ENCODE data around the gene ALKBH5.
A peak's percentile ranks its signal among the peaks of the same experiment; 100 is the strongest.

ALKBH5 gene

GRCh38 chr17:18224053-18224386 lies 40.4 kb downstream of the ALKBH5 start:
- no peak for DNase-seq

- no peak for DNase-seq
Observed at GRCh38 chr17:18224387-18225120, 40.9 kb downstream of the ALKBH5 start.

GRCh38 chr17:18225121-18225641 lies 41.6 kb downstream of the ALKBH5 start, which contains the start of gene LLGL1:
Gene LLGL1, plus strand, starts transcription at chr17:18225635. Its CDS starts 48 bp downstream, at chr17:18225683.
- DNase-seq = peak; percentile 48 to 97 (median 86)

GRCh38 chr17:18225642-18226283 lies 42.1 kb downstream of the ALKBH5 start:
- peak in 6 of 14 donors; percentile 38 to 75 (median 64) for DNase-seq

GRCh38 chr17:18226284-18226945 lies 42.8 kb downstream of the ALKBH5 start:
- DNase-seq = no peak

GRCh38 chr17:18227635-18228034 lies 44.0 kb downstream of the ALKBH5 start:
- DNase-seq = no peak

- DNase-seq = peak in 2 of 14 donors; percentile 14 to 41
Observed at GRCh38 chr17:18228176-18228682, 44.6 kb downstream of the ALKBH5 start.

- DNase-seq = no peak
Observed at GRCh38 chr17:18229254-18229653, 45.6 kb downstream of the ALKBH5 start.

GRCh38 chr17:18229771-18230170 lies 46.1 kb downstream of the ALKBH5 start:
- DNase-seq = no peak

GRCh38 chr17:18230288-18231141 lies 46.9 kb downstream of the ALKBH5 start:
- peak in 13 of 14 donors; percentile 16 to 87 (median 70) for DNase-seq

GRCh38 chr17:18231164-18231563 lies 47.5 kb downstream of the ALKBH5 start:
- peak in 6 of 14 donors; percentile 40 to 63 (median 52) for DNase-seq

GRCh38 chr17:18233803-18234518 lies 50.3 kb downstream of the ALKBH5 start:
- no peak for DNase-seq

GRCh38 chr17:18234853-18235380 lies 51.3 kb downstream of the ALKBH5 start:
- DNase-seq = no peak

- DNase-seq = peak in 1 of 14 donors; percentile 39
Observed at GRCh38 chr17:18235743-18236256, 52.2 kb downstream of the ALKBH5 start.

- no peak for DNase-seq
Observed at GRCh38 chr17:18236494-18236893, 52.9 kb downstream of the ALKBH5 start.

GRCh38 chr17:18237461-18237860 lies 53.8 kb downstream of the ALKBH5 start:
- DNase-seq = no peak

- no peak for DNase-seq
Observed at GRCh38 chr17:18238299-18238698, 54.7 kb downstream of the ALKBH5 start.

- DNase-seq = no peak
Observed at GRCh38 chr17:18240449-18240848, 56.8 kb downstream of the ALKBH5 start.

- no peak for DNase-seq
Observed at GRCh38 chr17:18241229-18241871, 57.7 kb downstream of the ALKBH5 start.

Data from C1 segment of cervical spinal cord (tissue), 14 donors.